HG03457 (cell line): ENCODE measurements around the gene KLHL17.

ENCODE experiments used
- ATAC-seq: cut with Tn5 transposase; IDR thresholded peaks from one replicate; pipeline ENCODE4 v1.9.1; 2021; ENCODE audit warnings: moderate number of reproducible peaks; ENCODE audit not compliant: unreplicated experiment

The KLHL17 gene

GRCh38 chr1:947958-948357, 12.4 kb upstream of the KLHL17 start:
- no peak for ATAC-seq

GRCh38 chr1:950268-950667, 10.1 kb upstream of the KLHL17 start:
- no peak for ATAC-seq

- no peak for ATAC-seq
Measured at GRCh38 chr1:950881-951280, 9.5 kb upstream of the KLHL17 start.

GRCh38 chr1:951364-951763, 9.0 kb upstream of the KLHL17 start:
- ATAC-seq = no peak

- ATAC-seq = no peak
Measured at GRCh38 chr1:952201-952600, 8.2 kb upstream of the KLHL17 start.

- ATAC-seq = no peak
Measured at GRCh38 chr1:952603-953002, 7.8 kb upstream of the KLHL17 start.

GRCh38 chr1:953524-954320, 6.7 kb upstream of the KLHL17 start:
- no peak for ATAC-seq

GRCh38 chr1:954927-955326, 5.5 kb upstream of the KLHL17 start:
- ATAC-seq = no peak

GRCh38 chr1:955474-955873, 4.9 kb upstream of the KLHL17 start:
- no peak for ATAC-seq

- ATAC-seq = no peak
Measured at GRCh38 chr1:956636-957035, 3.7 kb upstream of the KLHL17 start.

GRCh38 chr1:958823-959730, 1.3 kb upstream of the KLHL17 start, which contains the start of gene NOC2L:
TSS of gene NOC2L (minus strand) at chr1:959256. CDS start at chr1:959240, 16 bp downstream.
- ATAC-seq = peak; percentile 37

- ATAC-seq = no peak
Measured at GRCh38 chr1:959731-960362, 537 bp upstream of the KLHL17 start.

- ATAC-seq = no peak
Measured at GRCh38 chr1:961132-961669, 817 bp downstream of the KLHL17 start.

- no peak for ATAC-seq
Measured at GRCh38 chr1:962381-963300, 2.3 kb downstream of the KLHL17 start.

- no peak for ATAC-seq
Measured at GRCh38 chr1:963301-963651, 2.9 kb downstream of the KLHL17 start.

GRCh38 chr1:963746-964525, 3.6 kb downstream of the KLHL17 start:
- ATAC-seq = no peak

- no peak for ATAC-seq
Measured at GRCh38 chr1:964691-965525, 4.5 kb downstream of the KLHL17 start.

GRCh38 chr1:965526-966134, 5.2 kb downstream of the KLHL17 start:
- no peak for ATAC-seq
